ENCODE measurements around the gene LRMDA. TPM values are rescaled to one million over a fixed set of nuclear protein-coding genes. Genes with fewer than 3 reads are reported as not detected.

Gene LRMDA
- total RNA-seq, 1 experiment from 2014 or later, result 1.2 TPM

DNA sequence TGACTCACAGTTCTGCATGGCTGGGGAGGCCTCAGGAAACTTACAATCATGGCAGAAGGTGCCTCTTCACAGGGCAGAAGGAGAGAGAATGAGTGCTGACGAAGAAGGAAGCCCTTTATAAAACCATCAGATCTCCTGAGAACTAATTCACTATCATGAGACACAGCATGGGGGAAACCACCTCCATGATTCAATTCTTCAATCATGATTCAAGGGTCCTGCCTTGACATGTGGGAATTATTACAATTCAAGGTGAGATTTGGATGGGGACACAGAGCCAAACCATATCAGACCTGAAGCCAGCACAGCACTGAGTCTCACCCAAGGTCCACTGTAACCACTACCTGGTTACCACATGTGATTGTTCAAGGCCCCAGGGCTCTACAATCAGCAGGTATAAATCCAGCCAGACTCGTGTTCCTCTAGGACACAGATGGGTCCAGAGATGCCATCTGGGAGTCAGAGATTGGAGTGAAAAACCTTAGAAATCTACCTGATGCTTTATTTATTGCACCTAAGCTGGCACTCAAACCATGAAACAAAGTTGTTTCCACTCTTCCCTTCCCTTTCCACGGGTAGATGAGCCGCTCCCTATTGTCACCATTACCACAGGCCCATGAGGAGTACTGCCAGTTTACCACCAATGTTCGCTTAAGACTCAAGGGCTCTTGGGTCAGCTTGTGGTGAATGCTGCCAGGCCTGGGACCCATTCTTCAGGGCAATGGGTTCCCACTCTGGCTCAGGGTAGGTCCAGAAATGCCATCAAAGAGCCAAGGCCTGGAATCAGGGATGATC, 1061.5 kb downstream of the LRMDA start:
- H4K20me1 ChIP-seq (ENCODE audit: low read length), result no peaks in the 10 kb centered on the region
- no peak overlapping the region for H2AFZ ChIP-seq (ENCODE audit: low read length)
- H3F3A ChIP-seq (ENCODE audit: low read length, unreplicated experiment), result no peaks in the 10 kb centered on the region
- H3K4me2 ChIP-seq (ENCODE audit: low read length), result no peak overlapping the region
- H3K9ac ChIP-seq (ENCODE audit: low read length), result no peak overlapping the region
- H3K9me3 ChIP-seq (ENCODE audit: low read length), result peaks cover 48% of the 10 kb centered on the region
- H3K36me3 ChIP-seq (ENCODE audit: low read depth, low read length), result no peaks in the 10 kb centered on the region
- DNase-seq (no peak), ATAC-seq (no peak)
- no peak overlapping the region for H3K27ac ChIP-seq (ENCODE audit: low read length)
- H3K4me1 ChIP-seq (ENCODE audit: insufficient read depth, low read length), result no peaks in the 10 kb centered on the region
- H3K9me2 ChIP-seq (replicated peaks; ENCODE audit: low read length), result no peaks in the 10 kb centered on the region
- no peak overlapping the region for H3K4me3 ChIP-seq (ENCODE audit: low read length)
- no TSS peak for BruUV-seq (replicated peaks)
- POLR2A ChIA-PET (ENCODE audit: unreplicated experiment), result no interaction called here
- intact Hi-C loops (cut with micrococcal nuclease), result no loop called here
- CTCF ChIA-PET, result no interaction called here
- no peaks in the 10 kb centered on the region for H3K79me2 ChIP-seq (ENCODE audit: low read length)
- H3K27me3 ChIP-seq (ENCODE audit: low read length), result no peaks in the 10 kb centered on the region
- TF ChIP-seq EZH2 (IDR thresholded peaks at IDR 0.05; ENCODE audit: low read length, unreplicated experiment) (no peak), EZH2phosphoT487 (IDR thresholded peaks at IDR 0.05; ENCODE audit: borderline replicate concordance, low read length) (no peak)
- TF ChIP-seq, protein P1, sequence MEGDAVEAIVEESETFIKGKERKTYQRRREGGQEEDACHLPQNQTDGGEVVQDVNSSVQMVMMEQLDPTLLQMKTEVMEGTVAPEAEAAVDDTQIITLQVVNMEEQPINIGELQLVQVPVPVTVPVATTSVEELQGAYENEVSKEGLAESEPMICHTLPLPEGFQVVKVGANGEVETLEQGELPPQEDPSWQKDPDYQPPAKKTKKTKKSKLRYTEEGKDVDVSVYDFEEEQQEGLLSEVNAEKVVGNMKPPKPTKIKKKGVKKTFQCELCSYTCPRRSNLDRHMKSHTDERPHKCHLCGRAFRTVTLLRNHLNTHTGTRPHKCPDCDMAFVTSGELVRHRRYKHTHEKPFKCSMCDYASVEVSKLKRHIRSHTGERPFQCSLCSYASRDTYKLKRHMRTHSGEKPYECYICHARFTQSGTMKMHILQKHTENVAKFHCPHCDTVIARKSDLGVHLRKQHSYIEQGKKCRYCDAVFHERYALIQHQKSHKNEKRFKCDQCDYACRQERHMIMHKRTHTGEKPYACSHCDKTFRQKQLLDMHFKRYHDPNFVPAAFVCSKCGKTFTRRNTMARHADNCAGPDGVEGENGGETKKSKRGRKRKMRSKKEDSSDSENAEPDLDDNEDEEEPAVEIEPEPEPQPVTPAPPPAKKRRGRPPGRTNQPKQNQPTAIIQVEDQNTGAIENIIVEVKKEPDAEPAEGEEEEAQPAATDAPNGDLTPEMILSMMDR (conservative IDR thresholded peaks at IDR 0.05; ENCODE audit: low read depth, low read length), result no peak

DNA sequence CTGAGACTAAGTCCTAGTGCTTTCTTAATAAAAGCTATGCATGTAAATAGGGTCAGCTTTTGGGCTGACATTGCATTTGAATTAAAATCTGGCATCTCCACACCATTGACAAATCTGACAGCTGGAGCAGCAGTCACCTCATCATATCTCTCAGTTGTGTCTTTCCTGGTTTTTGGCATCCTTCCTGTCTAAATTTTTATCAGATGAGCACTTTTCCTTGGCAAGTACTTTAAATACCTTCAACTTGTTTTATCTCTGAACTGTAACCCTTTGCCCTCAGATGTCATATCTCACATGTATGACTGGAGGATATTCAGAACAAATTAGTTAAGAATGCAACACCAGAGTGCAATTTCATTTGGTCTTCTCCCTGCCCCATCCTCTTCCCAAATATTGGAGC, 1066.2 kb downstream of the LRMDA start:
- H2AFZ ChIP-seq (ENCODE audit: low read length), result no peak overlapping the region
- H3K4me2 ChIP-seq (ENCODE audit: low read length), result no peak overlapping the region
- no peaks in the 10 kb centered on the region for H4K20me1 ChIP-seq (ENCODE audit: low read length)
- peaks cover 10% of the 10 kb centered on the region; the same call in 1 of the 2 replicates for H3K27me3 ChIP-seq (ENCODE audit: low read length)
- ChIA-PET POLR2A (ENCODE audit: unreplicated experiment) (no interaction called here), CTCF (no interaction called here)
- no peaks in the 10 kb centered on the region for H3K9me2 ChIP-seq (replicated peaks; ENCODE audit: low read length)
- peaks cover 27% of the 10 kb centered on the region for H3K9me3 ChIP-seq (ENCODE audit: low read length)
- DNase-seq, result no peak
- no peak overlapping the region for H3K9ac ChIP-seq (ENCODE audit: low read length)
- ATAC-seq, result no peak
- H3K4me1 ChIP-seq (ENCODE audit: insufficient read depth, low read length), result no peaks in the 10 kb centered on the region
- H3K4me3 ChIP-seq (ENCODE audit: low read length), result no peak overlapping the region
- H3F3A ChIP-seq (ENCODE audit: low read length, unreplicated experiment), result no peaks in the 10 kb centered on the region
- no peak overlapping the region for H3K27ac ChIP-seq (ENCODE audit: low read length)
- no peaks in the 10 kb centered on the region for H3K79me2 ChIP-seq (ENCODE audit: low read length)
- TF ChIP-seq, protein P1 (conservative IDR thresholded peaks at IDR 0.05; ENCODE audit: low read depth, low read length), result no peak
- no peak for TF ChIP-seq EZH2 (IDR thresholded peaks at IDR 0.05; ENCODE audit: low read length, unreplicated experiment)
- TF ChIP-seq EZH2phosphoT487 (IDR thresholded peaks at IDR 0.05; ENCODE audit: borderline replicate concordance, low read length), result no peak
- no TSS peak for BruUV-seq (replicated peaks)
- intact Hi-C loops (cut with micrococcal nuclease), result no loop called here
- no peaks in the 10 kb centered on the region for H3K36me3 ChIP-seq (ENCODE audit: low read depth, low read length)

DNA sequence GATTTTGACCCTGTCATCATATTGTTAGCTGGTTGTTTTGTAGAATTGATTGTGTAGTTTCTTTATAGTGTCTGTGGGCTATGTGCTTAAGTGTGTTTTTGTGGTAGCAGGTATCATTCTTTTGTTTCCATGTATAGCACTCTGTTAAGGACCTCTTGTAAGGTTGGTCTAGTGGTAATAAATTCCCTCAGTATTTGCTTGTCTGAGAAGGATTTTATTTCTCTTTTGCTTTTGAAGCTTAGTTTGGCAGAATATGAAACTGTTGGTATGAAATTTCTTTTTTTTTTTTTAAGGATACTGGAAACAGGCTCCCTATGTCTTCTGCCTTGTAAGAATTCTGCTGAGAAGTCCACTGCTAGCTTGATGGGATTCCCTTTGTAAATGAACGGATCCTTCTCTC, 1073.4 kb downstream of the LRMDA start:
- TF ChIP-seq EZH2phosphoT487 (IDR thresholded peaks at IDR 0.05; ENCODE audit: borderline replicate concordance, low read length) (no peak), EZH2 (IDR thresholded peaks at IDR 0.05; ENCODE audit: low read length, unreplicated experiment) (no peak)
- TF ChIP-seq, protein P1 (conservative IDR thresholded peaks at IDR 0.05; ENCODE audit: low read depth, low read length), result no peak
- ATAC-seq (no peak), DNase-seq (no peak)
- no peaks in the 10 kb centered on the region for H3K9me2 ChIP-seq (replicated peaks; ENCODE audit: low read length)
- H2AFZ ChIP-seq (ENCODE audit: low read length), result no peak overlapping the region
- no peak overlapping the region for H3K4me2 ChIP-seq (ENCODE audit: low read length)
- H4K20me1 ChIP-seq (ENCODE audit: low read length), result no peaks in the 10 kb centered on the region
- H3K4me3 ChIP-seq (ENCODE audit: low read length), result no peak overlapping the region
- ChIA-PET CTCF (no interaction called here), POLR2A (ENCODE audit: unreplicated experiment) (no interaction called here)
- intact Hi-C loops (cut with micrococcal nuclease), result no loop called here
- H3K9ac ChIP-seq (ENCODE audit: low read length), result no peak overlapping the region
- no TSS peak for BruUV-seq (replicated peaks)
- peaks cover 32% of the 10 kb centered on the region for H3K27me3 ChIP-seq (ENCODE audit: low read length)
- no peaks in the 10 kb centered on the region for H3K79me2 ChIP-seq (ENCODE audit: low read length)
- H3K4me1 ChIP-seq (ENCODE audit: insufficient read depth, low read length), result no peaks in the 10 kb centered on the region
- peaks cover 5% of the 10 kb centered on the region; the same call in 1 of the 2 replicates for H3K9me3 ChIP-seq (ENCODE audit: low read length)
- no peaks in the 10 kb centered on the region for H3K36me3 ChIP-seq (ENCODE audit: low read depth, low read length)
- H3F3A ChIP-seq (ENCODE audit: low read length, unreplicated experiment), result no peaks in the 10 kb centered on the region
- H3K27ac ChIP-seq (ENCODE audit: low read length), result no peak overlapping the region
